ENCODE measurements around the gene SP5.
"Not testable (repeated sequence)": the region's sequence is repeated elsewhere in the genome, so short reads cannot be mapped to it uniquely, and the experiment has no call there.

Gene SP5

GRCh38 chr2:170715062-170715931, at the start of gene SP5:
TSS of gene SP5 (plus strand) at chr2:170715337. CDS start at chr2:170715513, 176 bp downstream.
- DNase-seq (ENCODE audit: low spot score), result no peak

DNA sequence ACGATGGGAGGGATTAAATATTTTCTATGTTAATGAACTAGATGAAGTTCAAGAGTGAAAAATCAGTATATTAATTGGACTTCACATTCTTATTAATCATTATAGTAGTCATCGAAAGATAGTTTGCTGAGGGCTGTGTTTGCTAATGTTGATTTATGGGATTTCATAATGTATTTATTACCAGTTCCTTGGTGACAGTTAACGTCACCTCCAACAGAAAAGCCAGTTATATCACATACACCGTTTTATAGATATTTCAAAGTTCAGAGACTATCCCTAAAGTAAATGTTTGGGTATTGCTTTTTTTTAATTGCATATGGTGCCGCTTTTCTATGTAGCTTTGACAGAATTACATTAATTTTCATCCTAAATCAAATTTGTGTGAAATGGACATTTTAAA, 49.4 kb upstream of the SP5 start:
- no peak for DNase-seq (ENCODE audit: low spot score)

- DNase-seq (ENCODE audit: low spot score), result no peak
Observed at GRCh38 chr2:170669909-170670308, 45.2 kb upstream of the SP5 start.

GRCh38 chr2:170670651-170671050, 44.5 kb upstream of the SP5 start:
- no peak for DNase-seq (ENCODE audit: low spot score)

DNA sequence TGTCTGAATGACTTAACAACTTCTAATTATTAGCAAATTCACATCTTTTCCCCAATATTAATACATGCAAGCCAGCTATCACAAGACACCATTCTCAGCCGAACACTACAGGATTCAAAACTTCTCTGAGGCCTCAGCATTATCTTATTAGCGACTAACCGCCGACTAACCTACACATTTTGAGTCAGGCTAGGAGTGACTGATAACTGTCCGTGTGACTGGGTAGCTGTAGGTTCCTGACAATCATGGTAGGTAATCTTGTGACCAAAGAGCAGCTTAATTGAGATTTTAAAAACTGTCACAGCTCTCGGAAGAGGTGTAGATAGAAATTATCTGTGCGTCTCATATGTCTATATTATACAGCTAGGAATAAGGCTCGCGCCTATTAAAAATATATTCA, 44.1 kb upstream of the SP5 start:
- DNase-seq (ENCODE audit: low spot score), result no peak

- DNase-seq (ENCODE audit: low spot score), result not testable (repeated sequence)
Observed at GRCh38 chr2:170674282-170674681, 40.9 kb upstream of the SP5 start.

DNA sequence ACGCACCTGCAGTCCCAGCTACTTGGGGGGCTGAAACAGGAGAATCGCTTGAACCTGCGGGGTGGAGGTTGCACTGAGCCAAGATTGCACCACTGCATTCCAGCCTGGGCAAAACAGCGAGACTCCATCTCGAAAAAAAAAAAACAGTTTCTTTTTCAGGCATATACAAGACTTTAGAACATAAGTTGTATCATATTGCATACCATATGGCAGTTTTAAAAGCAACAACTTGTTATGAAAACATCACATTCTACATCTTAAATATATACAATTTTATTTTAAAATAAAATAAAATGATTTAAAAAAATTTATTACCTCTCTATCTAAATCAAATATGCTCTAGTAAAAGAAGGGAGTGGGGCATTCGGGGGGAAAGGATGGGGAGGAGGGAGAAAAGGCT, 39.4 kb upstream of the SP5 start:
- DNase-seq (ENCODE audit: low spot score), result no peak

DNA sequence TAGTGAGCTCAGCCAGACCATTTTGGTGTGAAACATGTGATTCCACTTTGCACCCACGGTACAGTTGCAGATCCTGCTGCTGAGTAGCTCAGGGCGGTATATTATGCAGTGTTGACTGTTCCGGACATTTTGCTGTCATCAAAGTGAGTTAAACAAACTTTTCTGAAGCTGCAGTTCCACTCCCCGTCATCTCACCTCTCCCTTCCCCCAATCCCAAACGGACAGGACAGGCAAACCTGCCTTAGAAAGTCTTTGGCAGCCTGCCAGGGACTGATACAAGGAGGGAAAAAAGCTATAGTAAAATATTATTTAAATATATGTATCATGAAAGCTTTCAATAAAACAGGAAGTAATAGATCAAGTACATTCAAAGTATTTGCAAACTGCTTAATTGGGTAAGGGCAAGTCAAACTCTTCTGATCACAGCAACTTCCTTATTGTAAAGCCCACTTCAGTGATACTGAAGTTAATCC, 35.5 kb upstream of the SP5 start:
- no peak for DNase-seq (ENCODE audit: low spot score)

DNA sequence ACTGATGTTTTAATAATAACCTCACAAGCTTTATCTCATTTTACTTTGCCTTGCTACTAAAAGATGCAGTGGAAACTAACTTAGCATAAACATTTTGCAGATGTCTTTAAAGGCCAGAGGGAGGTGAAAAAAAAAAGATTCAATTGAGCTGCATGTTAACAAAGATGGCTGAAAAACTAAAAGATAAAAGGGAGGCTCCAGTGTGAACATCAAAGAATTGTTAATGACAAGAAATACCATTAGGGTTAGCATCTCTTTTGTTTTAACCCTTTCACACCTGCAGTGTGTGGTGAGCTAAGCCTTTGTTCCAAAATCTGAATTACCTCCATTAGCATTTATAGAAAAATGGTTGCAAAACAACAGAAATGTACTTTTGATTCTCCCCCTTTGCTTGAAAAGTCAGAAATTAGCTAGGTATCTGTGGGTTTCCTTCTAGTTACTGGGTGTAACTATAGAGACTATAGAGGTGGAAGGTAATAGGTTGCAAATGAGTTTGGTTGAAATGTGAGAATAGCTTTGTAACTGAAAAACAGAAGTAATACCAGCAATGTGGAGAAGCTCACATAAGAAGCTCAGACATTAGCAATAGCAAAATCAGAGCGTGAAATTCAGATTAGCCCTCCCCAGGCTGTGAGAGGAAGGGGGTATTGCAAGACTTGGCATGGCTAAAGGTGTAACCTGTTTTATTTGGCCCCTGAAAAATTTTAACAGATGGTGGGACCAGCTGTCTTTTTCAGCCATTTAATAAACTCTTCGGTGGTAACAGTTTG, 34.8 kb upstream of the SP5 start:
- DNase-seq (ENCODE audit: low spot score), result no peak

- DNase-seq (ENCODE audit: low spot score), result no peak
Observed at GRCh38 chr2:170681311-170681710, 33.8 kb upstream of the SP5 start.

DNA sequence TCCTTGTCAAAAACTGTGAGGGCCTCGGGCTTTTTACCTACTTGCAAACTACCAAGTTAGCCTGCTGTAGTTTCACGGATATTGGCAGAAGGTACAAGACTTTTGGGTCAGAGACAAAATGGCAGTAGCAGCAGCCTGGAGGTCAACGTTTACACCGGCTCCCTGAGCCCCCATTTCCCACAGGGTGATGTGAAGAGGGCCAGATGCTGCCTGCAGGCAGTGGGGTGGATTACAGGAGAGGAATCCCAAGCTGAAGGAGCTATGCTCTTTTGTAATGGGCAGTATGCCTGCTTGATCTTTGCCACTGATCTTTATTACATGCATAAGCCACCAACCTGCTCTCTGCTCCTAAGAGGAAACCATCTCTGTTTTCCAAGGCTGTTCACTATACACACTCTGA, 29.5 kb upstream of the SP5 start:
- no peak for DNase-seq (ENCODE audit: low spot score)

DNA sequence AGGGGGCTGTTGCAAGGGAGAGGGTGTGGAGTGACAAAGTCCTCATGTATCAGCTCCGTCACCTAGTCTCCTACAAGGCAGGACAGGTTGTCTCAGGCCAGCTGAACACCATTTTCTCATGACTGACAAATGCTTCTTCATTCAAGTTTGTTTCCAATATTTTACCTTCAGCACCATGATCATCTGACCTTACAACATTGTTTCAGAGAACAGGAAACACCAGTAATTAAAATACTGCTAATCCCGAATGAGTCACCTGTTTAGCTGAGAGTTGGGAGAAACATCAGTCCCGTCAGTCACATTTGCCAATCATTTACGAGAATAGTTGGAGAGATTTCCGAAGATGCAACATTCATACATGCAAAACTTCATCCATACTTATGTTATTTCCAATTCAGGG, 25.7 kb upstream of the SP5 start:
- DNase-seq (ENCODE audit: low spot score), result no peak

- DNase-seq (ENCODE audit: low spot score), result no peak
Observed at GRCh38 chr2:170690640-170691039, 24.5 kb upstream of the SP5 start.

DNA sequence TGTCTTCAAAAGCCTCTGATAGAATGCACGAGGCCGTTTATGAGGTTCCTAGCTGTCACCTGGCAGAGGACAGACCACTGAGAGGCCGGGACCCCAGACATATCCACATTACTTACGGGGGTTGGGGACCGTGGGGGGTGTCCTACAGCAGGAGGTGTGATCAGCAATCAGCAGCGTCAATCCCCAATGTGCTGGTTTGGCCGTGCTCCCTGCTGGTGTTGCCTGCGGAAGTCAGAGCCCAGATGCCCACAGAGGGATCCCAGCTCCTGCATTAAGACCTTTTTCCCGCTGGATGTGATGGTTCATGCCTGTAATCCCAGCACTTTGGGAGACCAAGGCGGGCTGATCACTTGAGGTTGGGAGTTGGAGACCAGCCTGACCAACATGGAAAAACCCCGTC, 20.8 kb upstream of the SP5 start:
- DNase-seq (ENCODE audit: low spot score), result no peak

- no peak for DNase-seq (ENCODE audit: low spot score)
Observed at GRCh38 chr2:170695521-170696410, 19.4 kb upstream of the SP5 start.

DNA sequence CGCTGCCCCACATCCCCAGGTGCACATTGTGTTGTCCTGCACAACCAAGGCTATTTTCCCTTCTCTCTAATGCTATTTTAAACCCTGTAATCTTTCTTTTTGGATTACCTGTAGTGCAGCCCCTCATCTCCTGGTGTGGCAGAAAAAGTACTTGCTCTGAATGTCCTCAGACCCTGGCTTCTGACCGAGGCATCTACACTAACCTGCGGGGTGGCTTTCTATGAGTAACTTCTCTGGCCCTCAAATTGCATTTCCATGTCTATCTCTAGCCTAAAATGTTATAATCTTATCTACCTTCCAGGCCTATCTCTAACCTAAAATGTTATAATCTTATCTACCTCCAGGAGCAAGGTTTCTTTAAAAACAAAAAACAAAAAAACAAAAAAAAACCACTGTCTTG, 18.2 kb upstream of the SP5 start:
- no peak for DNase-seq (ENCODE audit: low spot score)

GRCh38 chr2:170701011-170701410, 14.1 kb upstream of the SP5 start:
- no peak for DNase-seq (ENCODE audit: low spot score)

GRCh38 chr2:170703776-170704476, 11.2 kb upstream of the SP5 start:
- no peak for DNase-seq (ENCODE audit: low spot score)

GRCh38 chr2:170707821-170708795, 7.0 kb upstream of the SP5 start:
- no peak for DNase-seq (ENCODE audit: low spot score)

DNA sequence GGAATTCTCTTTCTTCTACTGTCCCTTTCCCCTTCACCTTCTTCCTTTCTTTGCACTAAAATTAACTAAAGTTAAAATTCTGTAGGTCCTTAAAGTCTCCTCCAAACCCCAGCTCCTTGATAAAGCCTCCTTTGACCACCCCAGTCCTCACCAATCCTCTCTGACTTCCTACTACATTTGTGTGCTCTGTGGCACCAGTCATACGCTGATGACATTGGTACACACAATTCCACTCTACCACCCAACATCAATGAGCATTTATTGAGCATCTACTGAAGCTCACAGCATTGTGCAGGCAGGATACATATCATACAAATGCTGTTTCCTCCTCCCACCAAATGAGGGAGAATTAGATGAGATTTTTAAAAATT, 4.5 kb upstream of the SP5 start:
- no peak for DNase-seq (ENCODE audit: low spot score)
